GM12864 (cell line): ENCODE data around the gene CGB7.

Source experiments
- DNase-seq: peaks from one replicate; pipeline ENCODE4 v3.0.0-alpha.2; 2011; ENCODE audit warnings: low read depth
- H3K4me3 ChIP-seq: 2 replicates; pipeline ENCODE4 v1.5.1; 2011; ENCODE audit warnings: mild to moderate bottlenecking, low read depth, low read length, control low read depth
- CTCF ChIP-seq: IDR thresholded peaks from 2 replicates; pipeline ENCODE4 v1.5.1; 2011; ENCODE audit warnings: low read depth, mild to moderate bottlenecking, moderate library complexity, low read length, control low read depth, inconsistent platforms; ENCODE audit errors: missing control alignments

The CGB7 gene

GRCh38 chr19:49057636-49058234, at the start of gene CGB7:
TSS of gene CGB7 (minus strand) at chr19:49057749. CDS start at chr19:49055375, 2,374 bp downstream.
- no peak within 1 kb of the TSS for H3K4me3 ChIP-seq
- no peak for TF ChIP-seq CTCF
- DNase-seq: no peak

- TF ChIP-seq CTCF: peak; percentile 90
- no peak overlapping the region for H3K4me3 ChIP-seq
- DNase-seq: no peak
Measured at GRCh38 chr19:49106648-49107135, 49.1 kb upstream of the CGB7 start.

- no peak for DNase-seq
- H3K4me3 ChIP-seq: no peak overlapping the region
- no peak for TF ChIP-seq CTCF
Measured at GRCh38 chr19:49104229-49104864, 46.8 kb upstream of the CGB7 start.

GRCh38 chr19:49103331-49104085, 46.0 kb upstream of the CGB7 start:
- H3K4me3 ChIP-seq: no peak overlapping the region
- DNase-seq: no peak
- TF ChIP-seq CTCF: no peak

GRCh38 chr19:49102303-49102702, 44.8 kb upstream of the CGB7 start:
- H3K4me3 ChIP-seq: no peak overlapping the region
- TF ChIP-seq CTCF: no peak
- DNase-seq: no peak

- no peak for DNase-seq
- TF ChIP-seq CTCF: no peak
Measured at GRCh38 chr19:49101160-49101559, 43.6 kb upstream of the CGB7 start.

More at GRCh38 chr19:49101160-49101559, 43.6 kb upstream of the CGB7 start:
- no peak overlapping the region for H3K4me3 ChIP-seq
